GM21526 (cell line): ENCODE data around the gene OBSL1.
A peak's percentile ranks its signal among the peaks of the same experiment; 100 is the strongest.

Source experiments
- ATAC-seq: cut with Tn5 transposase; IDR thresholded peaks from one replicate; pipeline ENCODE4 v1.9.1; 2021; ENCODE audit warnings: moderate library complexity; ENCODE audit not compliant: unreplicated experiment, low FRiP score

Gene OBSL1

GRCh38 chr2:219536967-219537366 is 34.4 kb downstream of the OBSL1 start:
- ATAC-seq, result no peak

GRCh38 chr2:219536425-219536824 is 34.9 kb downstream of the OBSL1 start:
- no peak for ATAC-seq

- ATAC-seq, result no peak
These were observed 37.2 kb downstream of the OBSL1 start for GRCh38 chr2:219533930-219534661.

- no peak for ATAC-seq
These were observed 39.0 kb downstream of the OBSL1 start for GRCh38 chr2:219532378-219532649.

GRCh38 chr2:219531639-219532377 is 39.5 kb downstream of the OBSL1 start:
- ATAC-seq, result no peak

- peak; percentile 66 for ATAC-seq
These were observed 41.0 kb downstream of the OBSL1 start for GRCh38 chr2:219530048-219530963.

GRCh38 chr2:219527472-219527871 is 43.9 kb downstream of the OBSL1 start:
- no peak for ATAC-seq

- no peak for ATAC-seq
These were observed 44.3 kb downstream of the OBSL1 start for GRCh38 chr2:219527076-219527394.

GRCh38 chr2:219526320-219527075 is 44.8 kb downstream of the OBSL1 start:
- ATAC-seq, result no peak

- no peak for ATAC-seq
These were observed 45.7 kb downstream of the OBSL1 start for GRCh38 chr2:219525533-219526232.

GRCh38 chr2:219524817-219525216 is 46.5 kb downstream of the OBSL1 start:
- no peak for ATAC-seq

- ATAC-seq, result no peak
These were observed 48.2 kb downstream of the OBSL1 start for GRCh38 chr2:219523031-219523671.

GRCh38 chr2:219522111-219523030 is 49.0 kb downstream of the OBSL1 start:
- ATAC-seq, result no peak

- no peak for ATAC-seq
These were observed 50.1 kb downstream of the OBSL1 start for GRCh38 chr2:219521066-219521880.

GRCh38 chr2:219520079-219520478 is 51.3 kb downstream of the OBSL1 start:
- ATAC-seq, result no peak

- ATAC-seq, result no peak
These were observed 51.8 kb downstream of the OBSL1 start for GRCh38 chr2:219519526-219519916.

- no peak for ATAC-seq
These were observed 53.2 kb downstream of the OBSL1 start for GRCh38 chr2:219517954-219518778.
